ENCODE results near the gene ADAM10. TPM values are rescaled to one million over a fixed set of nuclear protein-coding genes. Genes with fewer than 3 reads are reported as not detected.

Gene ADAM10
- total RNA-seq, 2 donors from 2014 or later: 79.8 to 84.8 TPM

DNA sequence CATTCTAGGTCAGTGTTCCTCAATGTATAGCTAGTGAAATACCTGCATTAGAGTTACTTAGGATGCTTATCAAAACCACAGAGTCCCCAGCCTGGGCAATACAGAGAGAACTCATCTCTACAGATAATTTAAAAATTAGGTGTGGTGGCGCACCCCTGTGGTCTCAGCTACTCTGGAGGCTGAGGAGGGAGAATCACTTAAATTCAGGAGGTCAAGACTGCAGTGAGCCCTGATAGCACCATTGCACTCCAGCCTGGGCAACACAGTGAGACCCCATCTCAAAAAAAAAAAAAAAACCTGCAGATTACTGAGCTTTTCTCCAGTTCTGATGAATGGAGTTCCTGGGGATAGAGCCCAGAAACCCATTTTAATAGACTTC, 11.5 kb upstream of the ADAM10 start:
- no peak for DNase-seq
- ATAC-seq: no peak
- intact Hi-C loops (cut with DNase I): loop anchor here in 1 of 2 donors (5.0 kb wide), 1 partner anchor 534 kb away; no protein-coding TSS in a partner anchor

DNA sequence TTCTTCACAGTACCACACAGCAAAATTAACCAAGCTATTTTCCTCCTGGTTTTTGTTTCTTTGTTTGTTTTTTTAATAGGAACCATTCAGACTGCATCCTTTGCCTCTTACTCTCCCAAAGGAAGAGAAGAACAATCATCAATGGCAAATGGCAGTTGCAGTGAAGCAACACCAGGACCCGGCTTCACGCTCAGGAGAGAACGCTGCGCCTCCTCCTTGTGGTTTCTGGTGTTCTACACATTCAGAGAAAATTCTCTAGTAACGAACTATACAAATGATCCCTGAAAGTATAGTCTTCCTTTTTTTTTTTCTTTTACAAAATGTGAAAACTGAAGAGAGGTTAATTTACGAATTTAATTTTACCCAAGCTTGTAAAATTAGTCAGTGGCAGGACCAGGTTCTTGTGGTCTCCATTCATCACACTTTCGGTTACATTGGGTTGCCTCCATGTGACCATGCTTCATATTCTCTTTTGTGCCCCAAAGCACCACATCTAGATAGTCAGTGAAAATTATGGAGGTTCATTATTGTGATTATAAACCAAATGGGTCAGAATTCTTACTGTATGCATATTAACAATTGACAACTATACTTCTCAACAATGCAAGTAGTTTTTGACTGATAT, 11.0 kb upstream of the ADAM10 start:
- ATAC-seq: no peak
- intact Hi-C loops (cut with DNase I): loop anchor here in 1 of 2 donors (5.0 kb wide), 1 partner anchor 533 kb away; no protein-coding TSS in a partner anchor
- DNase-seq: no peak

DNA sequence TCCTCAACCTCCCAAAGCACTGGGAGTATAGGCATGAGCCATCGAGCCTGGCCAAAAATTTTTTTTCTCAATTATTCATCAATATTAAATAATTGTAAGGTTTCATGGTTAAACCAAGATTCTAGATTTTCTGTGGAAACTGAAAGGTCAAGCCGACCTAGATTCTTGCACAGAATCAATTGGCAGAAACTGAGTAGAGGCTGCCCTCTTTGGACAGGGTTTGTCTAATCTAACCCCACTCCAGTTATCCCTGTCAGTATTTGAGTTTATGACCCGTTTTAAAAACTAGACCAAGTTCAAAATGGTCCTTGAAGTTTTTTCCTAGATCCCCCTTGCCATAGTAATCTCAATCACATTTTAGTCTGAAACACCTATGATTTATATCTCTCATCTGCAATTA, 8.6 kb upstream of the ADAM10 start:
- intact Hi-C loops (cut with DNase I): loop anchor here in 1 of 2 donors (10.0 kb wide), 1 partner anchor 323 kb away; the partner anchor contains the start of gene LIPC
- ATAC-seq (peak; percentile 47 to 57), DNase-seq (no peak)

DNA sequence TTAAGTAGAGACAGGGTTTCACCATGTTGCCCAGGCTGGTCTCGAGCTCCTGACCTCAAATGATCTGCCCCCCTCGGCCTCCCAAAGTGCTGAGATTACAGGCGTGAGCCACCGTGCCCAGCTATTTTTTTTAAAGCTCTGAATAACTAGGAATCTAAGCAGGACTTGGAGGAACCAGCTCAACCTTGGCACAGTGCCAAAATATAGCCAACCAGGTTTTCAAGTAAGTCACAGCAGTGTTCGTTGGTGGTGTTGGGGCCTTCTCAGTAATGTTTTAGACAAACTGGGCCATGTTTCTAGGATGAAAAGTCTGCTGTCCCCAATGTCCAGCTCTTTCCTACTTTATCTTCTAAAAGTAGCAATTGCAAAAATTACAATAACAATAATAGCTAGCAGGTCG, 6.4 kb upstream of the ADAM10 start:
- intact Hi-C loops (cut with DNase I): loop anchor here in 1 of 2 donors (10.0 kb wide), 1 partner anchor 321 kb away; the partner anchor contains the start of gene LIPC
- ATAC-seq (no peak), DNase-seq (no peak)

DNA sequence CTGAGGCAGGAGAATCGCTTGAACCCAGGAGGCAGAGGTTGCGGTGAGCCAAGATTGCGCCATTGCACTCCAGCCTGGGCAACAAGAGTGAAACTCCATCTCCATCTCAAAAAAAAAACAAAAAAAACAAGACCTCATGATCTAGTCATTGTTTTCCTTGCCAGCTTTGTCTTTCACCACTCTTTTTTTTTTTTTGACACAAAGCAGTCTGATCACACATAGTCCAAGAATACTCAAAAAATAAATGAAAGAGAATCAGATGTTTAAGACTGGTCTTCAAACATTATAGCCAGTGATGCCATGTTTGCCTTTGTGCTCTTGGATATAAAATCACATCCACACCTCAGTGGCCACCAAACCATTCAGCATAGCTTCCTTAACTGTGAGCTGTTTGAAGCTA, 5.8 kb upstream of the ADAM10 start:
- DNase-seq: no peak
- ATAC-seq: no peak

DNA sequence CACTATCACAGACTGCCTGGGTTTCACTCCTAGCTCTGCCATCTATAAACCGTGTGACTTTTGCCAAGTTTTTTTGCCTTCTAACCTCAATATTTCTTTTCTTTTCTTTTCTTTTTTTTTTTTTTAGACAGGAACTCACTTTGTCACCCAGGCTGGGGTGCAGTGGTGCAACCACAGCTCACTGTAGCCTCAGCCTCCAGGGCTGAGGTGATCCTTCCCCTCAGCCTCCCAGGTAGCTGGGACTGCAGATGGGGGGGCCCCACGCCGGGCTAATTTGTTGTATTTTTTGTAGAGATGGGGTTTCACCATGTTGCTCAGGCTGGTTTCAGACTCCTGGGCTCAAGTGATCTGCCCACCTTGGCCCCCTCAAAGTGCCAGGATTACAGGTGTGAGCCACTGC, 3.2 kb upstream of the ADAM10 start:
- intact Hi-C loops (cut with DNase I): loop anchor here in 1 of 2 donors (10.0 kb wide), 1 partner anchor 318 kb away; the partner anchor contains the start of gene LIPC
- no peak for DNase-seq

More for the DNA sequence above, 5.8 kb upstream of the ADAM10 start:
- intact Hi-C loops (cut with DNase I): loop anchor here in 1 of 2 donors (10.0 kb wide), 1 partner anchor 321 kb away; the partner anchor contains the start of gene LIPC

DNA sequence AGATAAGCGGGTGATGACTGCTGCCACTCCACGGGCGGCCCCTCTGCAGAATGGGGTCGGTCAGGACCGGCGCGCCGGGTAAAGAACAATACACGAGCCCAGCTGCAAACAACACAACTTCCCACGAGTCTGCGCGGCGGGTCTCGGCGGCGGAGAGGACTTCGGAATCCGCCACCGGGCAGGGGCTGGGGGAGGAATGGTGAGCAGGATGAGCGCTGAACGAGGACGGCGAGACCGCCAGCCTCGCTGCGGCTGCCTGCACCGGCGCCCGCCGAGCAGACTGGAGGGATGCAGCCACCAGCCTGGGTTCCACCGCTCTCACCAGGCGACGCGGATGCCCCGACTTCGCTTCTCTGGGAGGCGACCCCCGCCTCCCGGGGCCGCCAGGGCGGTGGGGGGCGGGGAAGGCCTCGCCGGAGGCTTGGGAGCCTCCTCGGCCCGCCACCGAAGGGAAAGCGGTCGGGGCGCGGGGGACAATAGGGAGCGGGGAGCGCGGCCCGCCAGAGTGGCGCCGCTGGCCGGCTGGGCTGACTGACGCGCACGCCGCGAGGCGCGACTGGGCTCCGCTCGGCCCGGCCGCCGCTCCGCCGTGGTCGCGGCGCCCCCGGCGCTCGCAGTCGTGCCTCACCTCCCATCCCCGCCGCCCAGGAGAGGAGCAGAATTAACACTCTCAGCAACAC, 515 bp downstream of the ADAM10 start:
- intact Hi-C loops (cut with DNase I): loop anchor here in 1 of 2 donors (2.0 kb wide), 1 partner anchor 22 kb away; the partner anchor contains the start of gene MINDY2
- DNase-seq (peak; percentile 68), ATAC-seq (peak; percentile 50 to 55)

More for the DNA sequence above, 3.2 kb upstream of the ADAM10 start:
- ATAC-seq: no peak

DNA sequence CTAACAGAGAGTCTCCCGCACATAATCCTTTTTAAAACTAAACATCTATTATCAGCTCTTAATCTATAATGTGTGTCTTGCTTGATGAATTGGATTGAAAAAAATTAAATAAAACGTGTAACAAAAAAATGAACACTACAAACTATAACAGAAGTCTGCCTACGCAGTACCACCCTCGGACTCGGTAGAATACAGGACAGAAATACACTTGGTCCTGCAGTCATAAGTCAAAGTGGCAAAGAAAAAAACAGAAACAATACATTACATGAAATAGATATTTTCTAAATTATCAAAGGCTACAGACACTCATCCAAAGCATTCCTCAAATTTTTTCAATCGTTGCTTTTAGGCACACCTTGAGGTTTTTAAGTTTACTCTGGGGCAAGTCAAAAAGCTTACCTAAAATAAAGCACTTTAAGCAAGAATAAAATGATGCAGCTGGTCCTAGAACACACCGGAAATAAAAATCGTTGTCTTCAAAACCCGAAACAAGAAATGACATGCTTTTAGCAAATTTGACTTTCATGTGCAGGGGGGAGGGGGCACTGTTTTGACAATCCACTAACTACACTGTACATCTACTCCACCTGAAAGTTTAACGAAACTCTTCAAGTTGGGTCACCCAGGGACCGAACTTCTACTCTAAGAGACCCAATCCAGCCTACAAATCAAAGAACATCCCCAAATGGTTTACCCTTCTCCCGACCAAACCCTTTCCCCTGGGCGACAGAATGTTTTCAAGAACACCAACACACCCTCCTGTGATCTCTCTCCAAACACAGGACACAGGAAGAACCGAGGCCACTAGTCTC, 1.3 kb downstream of the ADAM10 start:
- intact Hi-C loops (cut with DNase I): loop anchor here in 1 of 2 donors (2.0 kb wide), 1 partner anchor 23 kb away; the partner anchor contains the start of gene MINDY2
- no peak for ATAC-seq
- DNase-seq: no peak

DNA sequence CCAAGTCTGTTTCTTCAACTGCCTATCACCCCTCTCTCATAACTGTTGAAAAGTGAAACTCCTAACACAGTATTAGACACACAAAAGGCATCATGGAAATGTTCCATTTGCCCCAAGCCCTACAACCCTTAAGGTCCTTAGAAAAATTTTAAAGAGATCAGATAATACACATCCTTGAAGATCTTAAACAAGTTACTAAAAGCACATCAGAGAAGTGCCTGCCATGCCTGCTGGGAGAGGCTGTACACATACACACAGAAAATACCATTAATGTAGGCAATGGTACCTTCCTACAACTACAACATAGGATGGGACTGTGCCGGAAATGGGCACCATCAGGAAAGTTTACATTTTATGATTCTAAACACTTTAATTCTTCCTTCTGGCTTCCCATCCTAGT, 3.3 kb downstream of the ADAM10 start:
- no peak for ATAC-seq
- DNase-seq: no peak
- intact Hi-C loops (cut with DNase I): no loop called here

DNA sequence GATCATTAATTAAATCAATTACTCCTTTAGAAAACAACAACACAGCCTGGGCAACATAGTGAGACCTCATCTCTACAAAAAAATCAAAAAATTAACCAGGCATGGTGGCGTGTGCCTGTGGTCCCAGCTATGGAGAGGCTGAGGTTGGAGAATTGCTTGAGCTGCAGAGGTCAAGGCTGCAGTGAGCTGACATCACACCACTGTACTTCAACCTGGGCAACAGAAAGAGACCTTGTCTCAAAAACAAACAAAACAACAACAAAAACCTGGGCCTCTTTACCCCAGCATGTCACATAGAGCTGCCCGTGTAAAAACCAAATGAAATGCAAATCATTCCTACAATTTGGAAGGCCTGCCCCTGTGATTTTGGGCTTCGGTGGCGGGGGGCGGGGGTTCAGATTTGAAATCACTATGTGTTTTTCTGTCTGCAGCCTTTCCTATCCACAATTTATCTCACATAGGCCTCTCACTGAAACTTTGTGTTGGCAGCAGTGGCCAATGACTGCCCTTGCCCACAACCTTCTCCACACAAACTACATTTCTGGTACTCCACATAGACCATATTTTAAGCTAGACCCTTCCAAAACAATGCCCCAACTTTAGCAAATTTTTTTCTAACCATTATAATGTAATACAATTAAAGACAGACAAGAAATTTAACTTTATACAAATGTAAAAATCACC, 6.5 kb downstream of the ADAM10 start:
- intact Hi-C loops (cut with DNase I): no loop called here
- no peak for DNase-seq
- ATAC-seq: peak; percentile 23 to 37

DNA sequence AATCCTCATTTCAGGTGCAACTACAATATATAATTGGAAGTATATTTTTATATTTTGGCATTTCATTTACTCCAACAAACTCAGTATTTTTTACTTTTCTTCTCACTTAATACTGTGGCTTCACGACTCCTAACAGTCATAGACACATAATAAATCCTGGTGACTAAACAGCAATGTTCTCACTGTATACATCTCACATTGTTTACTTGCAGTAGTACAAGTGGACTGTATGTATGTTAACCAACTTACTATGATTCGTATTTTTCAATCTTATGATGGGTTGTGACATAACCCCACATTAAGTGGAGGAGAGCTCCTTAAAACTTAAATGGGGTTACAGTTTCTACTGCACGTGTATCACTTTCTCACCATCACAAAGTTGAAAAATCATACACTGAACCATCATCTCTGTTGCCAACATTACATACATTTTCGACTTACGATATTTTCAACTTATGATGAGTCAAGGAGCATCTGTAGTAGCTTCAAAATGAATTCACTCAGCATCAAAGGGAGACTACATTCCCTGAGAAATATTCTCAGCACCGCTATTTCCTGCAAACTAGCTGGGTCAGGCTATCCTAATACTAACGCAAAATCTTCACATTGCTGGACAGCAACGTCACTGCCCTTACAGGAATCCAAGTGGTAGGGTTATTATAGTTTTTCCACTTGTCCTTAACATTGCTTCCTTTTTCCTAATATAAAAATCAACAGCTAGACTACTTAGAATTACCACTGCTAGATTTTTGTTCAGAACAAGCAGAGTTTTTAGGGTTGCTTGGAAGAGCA, 7.3 kb downstream of the ADAM10 start:
- intact Hi-C loops (cut with DNase I): no loop called here
- ATAC-seq: peak; percentile 63 to 67
- DNase-seq: no peak

DNA sequence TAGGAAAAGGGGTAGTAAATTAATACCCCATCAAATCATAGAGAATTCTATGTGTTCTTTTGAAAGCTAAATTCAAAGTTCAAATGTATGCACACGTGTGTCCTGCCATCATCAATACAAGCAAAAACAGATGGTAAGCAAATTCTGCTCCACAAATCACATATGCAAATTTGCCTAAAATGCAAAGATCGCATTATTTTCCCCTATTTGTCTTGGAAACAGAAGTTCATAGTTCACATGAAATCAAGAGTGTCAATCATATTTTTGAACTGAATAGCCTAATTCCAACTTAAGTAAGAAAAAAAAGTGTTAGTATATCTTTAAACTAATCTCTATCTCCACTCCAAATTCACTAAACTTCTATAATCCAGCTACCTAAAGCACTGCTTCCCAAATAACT, 8.5 kb downstream of the ADAM10 start:
- intact Hi-C loops (cut with DNase I): no loop called here

DNA sequence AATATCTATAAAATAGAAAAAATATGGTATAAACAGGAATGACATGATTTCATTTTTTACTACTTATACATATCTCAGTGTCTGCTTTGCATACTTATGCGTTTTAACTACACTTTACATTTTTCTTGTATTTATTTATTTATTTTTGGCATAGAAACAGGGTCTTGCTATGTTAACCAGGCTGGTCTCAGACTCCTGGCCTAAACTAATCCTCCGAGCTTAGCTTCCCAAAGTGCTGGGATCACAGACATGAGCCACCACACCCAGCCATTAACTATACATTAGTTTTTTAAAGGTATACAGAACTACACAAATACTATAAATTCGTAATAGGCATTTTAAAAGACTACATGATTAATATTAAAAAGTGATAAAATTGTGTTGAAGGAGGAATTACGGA, 9.1 kb downstream of the ADAM10 start:
- no peak for ATAC-seq
- intact Hi-C loops (cut with DNase I): no loop called here
- no peak for DNase-seq

More for the DNA sequence above, 8.5 kb downstream of the ADAM10 start:
- DNase-seq (no peak), ATAC-seq (no peak)

DNA sequence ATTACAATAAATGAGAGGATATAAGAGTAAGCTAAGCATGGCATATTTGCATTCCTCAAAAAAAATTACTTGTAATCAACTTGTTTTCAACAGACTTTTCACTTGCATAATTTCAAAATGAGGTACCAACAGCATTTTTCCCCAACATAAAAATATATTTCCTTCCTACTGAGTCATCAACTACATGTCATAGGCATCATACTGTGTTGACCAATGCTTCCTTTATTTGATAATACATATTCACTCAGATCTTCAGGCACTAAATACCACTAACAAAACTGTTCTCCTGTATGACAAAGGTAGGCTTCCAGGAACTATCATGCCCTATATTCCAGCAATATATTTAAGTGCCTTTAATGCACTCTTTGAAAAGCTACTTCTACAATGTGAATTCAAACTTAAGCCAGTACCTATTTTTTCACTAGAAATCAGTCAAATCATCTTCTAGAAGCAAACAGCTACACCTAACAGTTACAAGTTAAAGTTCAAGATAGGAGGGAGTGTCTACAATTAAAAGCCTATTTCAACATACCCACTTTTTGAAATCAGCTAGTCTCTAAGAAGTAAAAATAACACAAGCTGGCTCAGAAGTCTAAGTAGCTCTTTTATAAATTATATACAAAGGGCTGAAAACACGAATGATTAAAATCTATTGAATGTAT, 11.3 kb downstream of the ADAM10 start:
- peak in 1 of 2 donors; percentile 75 for ATAC-seq
- intact Hi-C loops (cut with DNase I): no loop called here
- DNase-seq: no peak

DNA sequence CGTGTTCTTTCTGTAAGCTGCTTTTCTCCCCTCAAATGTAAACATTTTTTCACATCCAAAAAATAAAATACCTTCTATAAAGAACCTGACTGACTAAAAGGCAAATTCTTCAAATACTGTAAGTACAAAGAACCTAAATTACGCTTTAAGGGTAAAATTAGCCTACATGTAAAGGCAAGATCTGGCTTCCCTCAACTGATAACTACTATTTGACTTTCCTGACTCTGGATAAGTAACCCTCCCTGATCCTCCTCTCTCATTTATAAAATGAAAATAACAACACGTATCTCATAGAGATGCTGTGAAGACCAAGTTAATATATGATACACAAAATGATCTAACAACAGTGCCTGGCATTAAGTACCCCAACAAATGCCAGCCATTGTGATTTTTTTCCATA, 12.2 kb downstream of the ADAM10 start:
- ATAC-seq (no peak), DNase-seq (no peak)
- intact Hi-C loops (cut with DNase I): no loop called here

DNA sequence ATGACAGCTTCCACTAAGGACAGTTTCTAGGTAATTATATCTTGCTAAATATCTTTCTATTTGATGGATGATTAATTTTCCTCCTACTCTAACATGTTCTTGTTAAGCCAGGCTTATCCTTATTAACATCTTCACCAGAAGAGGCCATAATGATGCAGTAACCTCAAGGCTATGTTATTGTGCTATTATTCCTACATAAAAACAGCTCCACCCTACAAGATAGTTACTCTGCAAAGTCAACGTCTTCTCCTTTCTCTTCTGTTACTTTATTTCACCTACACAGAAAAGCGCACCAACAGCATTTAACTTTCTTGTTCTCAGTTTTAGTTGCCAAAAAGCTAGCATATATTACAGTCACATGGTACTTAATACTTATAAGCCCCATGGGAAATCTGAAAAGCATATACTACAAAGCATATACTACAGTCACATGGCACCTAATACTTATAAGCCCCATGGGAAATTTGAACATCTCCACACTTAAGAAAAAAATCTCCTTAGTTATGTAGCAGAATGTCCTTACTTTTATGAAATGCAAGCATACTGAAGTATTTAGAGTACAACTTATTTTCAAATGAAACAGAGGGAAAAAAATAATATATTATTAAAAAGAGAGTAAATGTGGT, 13.4 kb downstream of the ADAM10 start:
- DNase-seq (no peak), ATAC-seq (no peak)
- intact Hi-C loops (cut with DNase I): no loop called here

DNA sequence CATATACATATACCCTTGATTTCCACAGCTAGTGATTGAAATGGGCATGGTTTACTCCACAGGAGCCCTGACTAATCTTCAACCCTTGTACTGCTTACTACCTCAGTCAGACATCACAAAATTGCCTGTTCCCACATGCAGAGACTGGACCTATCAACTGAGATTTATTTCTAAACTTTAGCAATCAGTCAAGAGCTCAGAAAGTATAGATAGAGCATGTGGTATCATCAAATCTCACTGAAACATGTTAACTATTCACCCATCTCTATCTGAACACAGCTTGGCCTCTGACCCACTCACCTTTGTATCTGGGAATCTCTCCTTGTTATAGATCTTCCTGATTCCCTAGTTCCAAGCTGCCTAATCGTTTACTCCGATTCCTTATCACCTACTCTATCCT, 14.6 kb downstream of the ADAM10 start:
- DNase-seq (no peak), ATAC-seq (no peak)
- intact Hi-C loops (cut with DNase I): no loop called here
